HG02678 (cell line): Measurements from ENCODE around the gene DIP2A.
A peak's percentile ranks its signal among the peaks of the same experiment; 100 is the strongest.
"Not testable (repeated sequence)": the region's sequence is repeated elsewhere in the genome, so short reads cannot be mapped to it uniquely, and the experiment has no call there.

ENCODE experiments used
- ATAC-seq: cut with Tn5 transposase; IDR thresholded peaks from one replicate; pipeline ENCODE4 v1.9.1; 2021; ENCODE audit warnings: mild to moderate bottlenecking, moderate library complexity; ENCODE audit not compliant: unreplicated experiment

Gene DIP2A

DNA sequence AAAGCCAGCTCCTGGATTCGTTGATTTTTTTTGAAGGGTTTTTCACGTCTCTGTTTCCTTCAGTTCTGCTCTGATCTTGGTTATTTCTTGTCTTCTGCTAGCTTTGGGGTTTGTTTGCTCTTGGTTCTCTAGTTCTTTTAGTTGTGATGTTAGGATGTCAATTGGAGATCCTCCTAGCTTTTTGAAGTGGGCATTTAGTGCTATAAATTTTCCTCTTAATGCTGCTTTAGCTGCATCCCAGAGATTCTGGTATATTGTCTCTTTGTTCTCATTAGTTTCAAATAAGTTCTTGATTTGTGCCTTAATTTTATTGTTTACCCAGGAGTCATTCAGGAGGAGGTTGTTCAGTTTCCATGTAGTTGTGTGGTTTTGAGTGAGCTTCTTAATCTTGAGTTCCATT lies 120.7 kb downstream of the DIP2A start:
- ATAC-seq = not testable (repeated sequence)

DNA sequence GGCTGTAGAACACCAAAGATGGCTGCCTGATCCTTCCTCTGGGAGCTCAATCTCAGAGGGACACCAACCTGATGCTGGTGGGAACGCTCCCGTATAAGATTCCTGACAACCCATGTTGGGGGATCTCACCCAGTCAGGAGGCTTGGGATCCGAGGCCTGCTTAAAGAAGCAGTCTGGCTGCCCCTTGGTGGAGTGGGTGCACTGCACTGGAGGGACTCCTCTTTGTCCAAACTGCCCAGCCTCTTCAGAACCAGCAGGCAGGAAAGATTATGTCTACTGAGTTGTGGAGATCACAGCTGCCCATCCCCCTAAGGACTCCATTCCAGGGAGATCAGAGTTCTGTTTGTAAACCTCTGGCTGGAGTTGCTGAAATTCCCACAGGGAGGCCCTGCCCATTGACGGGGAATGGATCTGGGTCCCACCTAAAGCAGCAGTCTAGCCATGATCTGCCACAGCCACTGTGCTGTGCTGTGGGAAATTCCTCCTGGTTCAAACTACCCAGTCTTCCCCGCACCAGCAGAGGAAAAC lies 123.2 kb downstream of the DIP2A start:
- ATAC-seq = no peak

- no peak for ATAC-seq
These were observed 126.7 kb downstream of the DIP2A start for GRCh38 chr21:46585191-46585953.

- no peak for ATAC-seq
These were observed 135.6 kb downstream of the DIP2A start for GRCh38 chr21:46594276-46594675.

- no peak for ATAC-seq
These were observed 137.5 kb downstream of the DIP2A start for GRCh38 chr21:46596201-46596600.

DNA sequence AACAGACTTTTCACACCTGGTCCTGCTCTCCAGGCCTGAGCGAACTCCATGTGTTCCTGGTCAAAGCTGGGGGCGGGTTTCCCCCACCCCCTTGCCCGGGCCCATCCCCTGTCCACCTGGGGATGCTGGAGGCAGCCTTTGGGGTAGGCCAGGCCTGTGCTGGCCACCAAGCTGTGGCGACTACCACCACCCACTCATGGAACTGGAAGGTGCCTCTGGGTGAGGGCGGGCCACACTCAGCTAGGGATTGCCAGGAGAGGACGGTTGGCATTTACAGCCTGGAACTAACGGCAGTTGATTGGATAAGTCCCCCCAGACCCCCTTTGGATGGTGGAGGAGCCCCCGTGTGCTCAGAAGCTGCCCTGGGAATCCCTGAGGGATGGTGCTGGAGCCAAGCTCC lies 138.3 kb downstream of the DIP2A start:
- no peak for ATAC-seq

GRCh38 chr21:46597896-46598343 lies 139.2 kb downstream of the DIP2A start:
- no peak for ATAC-seq

DNA sequence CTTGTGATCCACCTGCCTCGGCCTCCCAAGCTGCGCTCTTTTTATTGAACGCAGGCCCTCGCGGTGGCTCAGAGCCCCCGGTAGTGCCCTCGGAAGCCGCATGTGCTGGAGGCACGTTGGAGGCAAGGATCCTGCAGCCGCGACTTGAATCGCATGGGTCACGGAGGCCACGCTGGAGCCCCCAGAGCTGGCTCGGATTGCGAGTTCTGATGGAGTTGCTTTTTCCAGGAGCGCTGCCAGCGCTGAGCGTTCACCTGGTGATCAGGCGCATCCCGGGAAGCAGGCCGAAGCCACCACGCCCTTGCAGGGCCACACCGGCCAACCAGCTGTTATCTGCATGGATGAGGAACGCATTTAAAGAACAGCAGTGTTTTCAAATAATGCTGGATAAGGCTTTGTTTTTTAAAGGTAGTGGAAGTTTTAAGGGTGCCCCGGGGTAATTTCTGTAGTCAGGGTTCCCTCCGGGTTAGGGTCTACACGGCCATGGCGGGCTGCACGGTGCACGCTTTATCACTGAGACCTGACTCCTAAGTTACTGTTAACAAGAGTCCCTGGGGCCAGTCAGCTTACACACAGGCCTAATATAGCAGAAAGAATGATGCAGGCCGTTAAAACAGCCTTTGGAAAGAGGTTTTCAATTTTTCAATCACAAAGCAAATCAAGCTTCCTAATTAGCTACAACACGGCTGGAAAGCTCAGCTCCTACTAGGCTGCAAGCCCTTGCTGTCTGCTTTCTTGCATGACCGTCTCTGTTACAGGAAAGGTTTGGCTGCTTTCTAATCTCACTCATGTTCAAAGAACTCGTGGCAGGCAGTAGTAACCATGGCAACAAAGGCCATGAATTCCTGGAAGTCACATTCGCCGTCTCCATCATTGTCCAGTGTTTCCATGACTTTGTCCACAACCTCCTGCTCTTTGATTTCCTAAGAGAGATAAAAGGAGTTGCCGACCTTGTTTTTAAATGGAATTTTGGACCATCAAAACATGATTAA lies 140.2 kb downstream of the DIP2A start:
- no peak for ATAC-seq

DNA sequence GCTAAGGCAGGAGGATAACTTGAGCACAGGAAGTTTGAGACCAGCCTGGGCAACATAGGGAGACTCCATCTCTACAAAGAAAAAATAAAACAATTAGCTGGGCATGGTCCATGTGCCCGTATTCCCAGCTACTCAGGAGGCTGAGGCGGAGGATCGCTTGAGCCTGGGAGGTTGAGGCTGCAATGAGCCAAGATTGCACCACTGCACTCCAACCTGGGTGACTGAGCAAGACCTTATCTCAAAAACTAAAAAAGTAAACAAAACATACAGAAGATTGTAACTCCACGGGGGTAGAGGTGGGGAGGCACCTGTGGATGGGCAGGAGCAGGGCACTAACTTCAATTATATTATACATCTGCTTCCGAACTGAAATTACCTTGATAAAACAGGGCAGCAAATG lies 141.6 kb downstream of the DIP2A start:
- ATAC-seq = no peak

- no peak for ATAC-seq
These were observed 142.3 kb downstream of the DIP2A start for GRCh38 chr21:46600978-46601377.

GRCh38 chr21:46603228-46603627 lies 144.5 kb downstream of the DIP2A start:
- ATAC-seq = no peak

DNA sequence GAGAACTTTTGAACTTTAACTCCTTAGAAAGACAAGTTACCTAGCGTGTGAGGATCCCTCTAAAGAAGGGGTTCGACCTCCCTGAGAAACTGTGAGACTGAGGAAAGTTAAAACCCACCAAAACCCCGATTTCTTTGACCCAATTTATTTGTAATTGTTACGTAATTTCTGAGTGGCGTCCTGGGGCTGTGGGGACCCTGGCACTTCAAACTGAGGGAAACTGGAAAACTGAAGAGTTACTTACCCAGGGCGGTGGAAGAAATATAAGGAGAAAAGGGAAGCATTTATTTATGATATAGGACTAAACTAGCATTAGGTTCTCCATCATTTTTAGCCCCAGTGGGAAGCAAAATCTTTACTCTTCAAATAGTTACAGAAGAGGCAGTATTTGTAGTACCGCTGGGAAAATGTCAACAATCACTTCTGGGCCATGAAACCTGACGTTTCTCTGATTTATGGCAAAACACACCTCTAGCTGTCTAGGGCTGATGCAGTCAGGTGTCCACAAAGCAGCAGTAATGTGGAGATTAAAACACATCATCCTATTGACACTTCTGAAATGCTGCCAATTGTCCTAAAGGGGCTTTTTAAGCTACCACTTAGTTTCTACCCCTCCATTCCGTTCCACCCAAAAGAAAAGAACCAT lies 145.8 kb downstream of the DIP2A start:
- no peak for ATAC-seq

DNA sequence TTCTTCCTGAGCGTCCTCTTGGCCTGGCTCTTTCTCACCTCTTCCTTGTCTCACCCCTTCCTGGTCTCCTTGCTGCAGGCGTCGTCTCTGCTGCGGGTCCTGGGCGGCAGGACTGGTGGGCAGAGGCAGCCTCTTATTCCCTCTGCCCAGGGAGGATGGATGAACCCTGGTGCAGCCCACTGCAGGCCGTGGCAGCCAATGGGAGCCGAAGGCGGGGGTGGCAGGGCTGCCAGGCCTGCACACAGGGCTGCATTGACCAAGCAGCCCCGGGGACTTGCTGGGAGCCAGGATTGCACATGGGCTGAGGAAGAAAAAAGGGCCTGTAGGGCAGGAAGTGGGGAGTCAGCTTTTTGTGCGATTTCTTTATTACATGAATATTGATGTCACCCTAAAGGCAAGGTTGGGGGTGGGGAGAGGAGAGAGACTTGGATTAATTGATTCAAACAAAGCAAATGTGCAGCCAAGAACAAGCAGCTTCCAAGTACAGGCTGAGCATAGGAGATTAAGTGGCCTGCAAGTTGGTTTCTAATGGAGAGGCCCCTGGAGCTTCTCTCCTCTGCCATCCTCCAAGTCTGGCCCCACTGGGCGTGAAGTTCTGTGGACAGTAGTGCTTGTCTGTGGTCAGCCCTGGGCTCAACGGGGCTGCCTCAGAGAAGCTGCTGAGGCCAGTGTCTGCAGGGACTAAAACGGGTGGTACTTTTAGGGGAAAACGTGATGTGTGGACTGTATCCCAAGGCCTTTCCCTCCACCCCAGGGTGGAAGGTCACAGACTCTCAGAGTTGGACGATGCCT lies 146.5 kb downstream of the DIP2A start, which contains the start of gene S100B:
S100B (minus strand) TSS at position 108 of the 792 bp plus-strand sequence. CDS start 2,667 bp downstream, outside the sequence.
- no peak for ATAC-seq

GRCh38 chr21:46605767-46606426 lies 147.2 kb downstream of the DIP2A start:
- ATAC-seq = peak; percentile 69

DNA sequence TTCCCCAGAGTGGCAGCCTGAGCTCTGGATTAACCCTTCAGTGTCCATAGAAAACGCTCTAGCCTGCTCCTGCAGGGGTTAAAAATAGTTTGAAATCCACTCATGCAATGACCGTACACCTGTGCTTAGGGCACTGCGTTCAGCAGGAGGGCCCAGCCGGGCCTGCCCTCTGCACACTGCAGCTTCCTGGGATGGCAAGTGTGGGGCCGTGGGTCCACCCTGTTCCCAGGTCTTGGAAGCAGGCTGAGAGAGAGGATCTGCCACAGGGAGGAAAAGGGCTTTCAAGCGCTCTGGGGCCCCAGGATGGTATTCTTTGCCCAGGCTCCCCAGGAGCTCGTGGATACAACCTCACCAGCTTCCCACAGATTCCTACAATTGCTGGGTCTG lies 147.7 kb downstream of the DIP2A start:
- no peak for ATAC-seq

DNA sequence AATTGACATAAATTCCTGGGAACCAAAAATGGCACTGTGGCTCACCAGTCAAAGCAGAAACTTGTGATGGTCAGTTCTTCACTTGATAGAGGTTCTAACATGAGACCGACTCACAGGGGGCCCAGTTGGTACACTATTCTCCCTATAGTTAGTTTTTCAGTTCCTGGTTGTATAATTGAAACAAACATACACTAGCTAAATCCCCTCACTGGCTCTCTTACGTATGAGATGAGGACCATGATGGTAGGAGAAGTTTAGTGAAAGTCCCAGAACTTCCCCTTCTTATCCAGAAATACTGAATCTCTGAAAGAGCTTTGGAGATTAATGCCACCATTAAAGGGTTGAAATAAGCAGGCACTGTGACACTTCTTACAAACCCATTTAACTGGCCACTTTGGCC lies 148.9 kb downstream of the DIP2A start:
- no peak for ATAC-seq

GRCh38 chr21:46608672-46609111 lies 150.0 kb downstream of the DIP2A start:
- no peak for ATAC-seq

DNA sequence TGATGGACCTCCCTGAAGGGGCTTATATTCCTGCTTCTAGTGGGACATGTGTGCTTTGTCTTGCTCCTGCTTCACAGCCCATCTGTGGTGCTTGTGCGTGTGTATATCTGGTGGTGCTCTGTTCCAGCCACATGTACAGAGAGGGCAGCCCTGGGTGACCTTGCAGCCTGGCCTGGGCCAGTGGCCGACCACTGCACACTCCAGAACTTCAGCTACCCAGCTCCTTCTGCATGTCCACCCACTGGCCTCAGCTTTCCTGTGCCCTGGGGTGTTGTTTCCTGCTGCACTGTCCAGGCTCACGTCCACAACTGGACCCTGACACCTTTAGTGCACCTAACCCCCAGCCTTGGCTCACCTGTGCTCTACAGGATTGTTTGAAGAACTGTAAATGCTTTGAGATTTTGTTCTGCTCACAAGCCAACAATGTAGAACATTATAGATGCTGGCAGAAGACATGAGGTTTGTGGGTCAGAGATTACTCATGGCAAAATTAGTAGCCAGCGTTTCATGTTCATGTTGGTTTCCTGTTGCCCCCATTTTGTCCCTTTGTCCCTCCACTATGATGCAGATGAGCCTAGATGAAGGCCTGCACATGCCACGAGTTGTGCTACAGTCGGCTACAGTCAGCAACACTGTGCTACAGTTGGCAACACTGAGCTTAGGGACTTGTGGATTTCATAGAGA lies 151.5 kb downstream of the DIP2A start:
- no peak for ATAC-seq

DNA sequence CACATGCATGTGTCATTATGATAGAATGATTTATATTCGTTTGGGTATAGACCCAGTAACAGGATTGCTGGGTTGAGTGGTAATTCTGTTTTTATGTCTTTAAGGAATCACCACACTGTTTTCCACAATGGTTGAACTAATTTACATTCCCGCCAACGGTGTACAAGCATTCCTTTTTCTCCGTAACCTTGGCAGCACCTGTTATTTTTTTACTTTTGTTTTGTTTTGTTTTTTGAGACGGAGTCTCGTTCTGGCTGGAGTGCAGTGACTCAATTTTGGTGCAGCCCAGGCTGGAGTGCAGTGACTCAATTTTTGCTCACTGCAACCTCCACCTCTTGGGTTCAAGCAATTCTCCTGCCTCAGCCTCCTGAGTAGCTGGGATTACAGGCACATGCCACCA lies 154.7 kb downstream of the DIP2A start:
- ATAC-seq = no peak
